HEK293T (cell line): Measurements from ENCODE around the gene GLYATL3.
"Not testable (repeated sequence)": the region's sequence is repeated elsewhere in the genome, so short reads cannot be mapped to it uniquely, and the experiment has no call there.

Experiments used
- BHLHE40 ChIP-seq: fragments of 450-650 bp; IDR thresholded peaks from 2 replicates; pipeline ENCODE4 v1.6.1; 2016; ENCODE audit warnings: mild to moderate bottlenecking, moderate library complexity, borderline replicate concordance
- PKNOX1 ChIP-seq: fragments of 450-650 bp; IDR thresholded peaks from 2 replicates; pipeline ENCODE4 v1.6.1; 2016
- TARDBP ChIP-seq: fragments of 450-650 bp; IDR thresholded peaks from 2 replicates; pipeline ENCODE4 v1.6.1; 2016

DNA sequence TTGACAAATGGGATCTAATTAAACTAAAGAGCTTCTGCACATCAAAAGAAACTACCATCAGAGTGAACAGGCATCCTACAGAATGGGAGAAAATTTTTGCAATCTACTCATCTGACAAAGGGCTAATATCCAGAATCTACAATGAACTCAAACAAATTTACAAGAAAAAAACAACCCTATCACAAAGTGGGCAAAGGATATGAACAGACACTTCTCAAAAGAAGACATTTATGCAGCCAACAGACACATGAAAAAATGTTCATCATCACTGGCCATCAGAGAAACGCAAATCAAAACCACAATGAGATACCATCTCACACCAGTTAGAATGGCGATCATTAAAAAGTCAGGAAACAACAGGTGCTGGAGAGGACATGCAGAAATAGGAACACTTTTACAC lies 23.2 kb upstream of the GLYATL3 start:
- TF ChIP-seq TARDBP, PKNOX1, BHLHE40: not testable (repeated sequence)
